Measurements from ENCODE around the gene STXBP5L. TPM values are rescaled to one million over a fixed set of nuclear protein-coding genes. Genes with fewer than 3 reads are reported as not detected.

STXBP5L gene
- polyA plus RNA-seq, 2 of the 4 experiments (the other 2 are of a cell fraction) = 0.08 TPM; not detected in 1

- Histone ChIP-seq H3K4me3 (no peak overlapping the region), H3K4me1 (no peaks in the 10 kb centered on the region), H3K27ac (no peak overlapping the region), H3K4me2 (no peak overlapping the region), H3K9me3 (peaks cover 6% of the 10 kb centered on the region; the same call in 1 of the 3 replicates)
- no peak for TF ChIP-seq RCOR1 (IDR thresholded peaks at IDR 0.05; ENCODE audit: low read depth, low read length)
- 48% methylated on average over 1 of the region's 1 CpG for WGBS (ENCODE audit: missing lambda C conversion rate)
- FAIRE-seq (no peak), ATAC-seq (no peak), DNase-seq (ENCODE audit: low read depth in 1 of 2, low spot score in 1 of 2) (no peak)
- ChIA-PET CTCF (interaction anchor here (1.5 kb wide), 1 partner anchor 370 kb away, joined by 3 read pairs; no protein-coding TSS in a partner anchor), POLR2A (no interaction called here)
Observed at GRCh38 chr3:120928991-120929390, 21.0 kb downstream of the STXBP5L start.

GRCh38 chr3:120931593-120931992, 23.6 kb downstream of the STXBP5L start:
- WGBS (ENCODE audit: missing lambda C conversion rate) = 4% methylated on average over 2 of the region's 2 CpGs
- Histone ChIP-seq H3K27ac (no peak overlapping the region), H3K4me2 (no peak overlapping the region), H3K4me3 (no peak overlapping the region), H3K4me1 (no peaks in the 10 kb centered on the region), H3K9me3 (peaks cover 5% of the 10 kb centered on the region; the same call in 1 of the 3 replicates)
- FAIRE-seq (no peak), ATAC-seq (no peak), DNase-seq (ENCODE audit: low read depth in 1 of 2, low spot score in 1 of 2) (no peak)
- TF ChIP-seq SREBF2 (IDR thresholded peaks at IDR 0.05) = no peak
- TF ChIP-seq EHF (CRISPR knock-in tag; IDR thresholded peaks at IDR 0.05) = no peak
- no peak for TF ChIP-seq PBX3 (IDR thresholded peaks at IDR 0.05)
- no peak for TF ChIP-seq POLR2AphosphoS2 (conservative IDR thresholded peaks at IDR 0.05; ENCODE audit: low read length)
- TF ChIP-seq HOXB5 (CRISPR knock-in tag; IDR thresholded peaks at IDR 0.05) = no peak
- no peak for TF ChIP-seq ZC3H11A (IDR thresholded peaks at IDR 0.05)
- no peak for TF ChIP-seq FOSL2 (IDR thresholded peaks at IDR 0.05)
- no peak for TF ChIP-seq FOSL2 (CRISPR knock-in tag; IDR thresholded peaks at IDR 0.05)
- TF ChIP-seq HDAC2 (IDR thresholded peaks at IDR 0.05) = no peak
- TF ChIP-seq CHD4 (IDR thresholded peaks at IDR 0.05; ENCODE audit: borderline replicate concordance) = no peak
- TF ChIP-seq MYC (IDR thresholded peaks at IDR 0.05; ENCODE audit: borderline replicate concordance, low read length) = no peak
- no peak for TF ChIP-seq KDM5A (IDR thresholded peaks at IDR 0.05)
- ChIA-PET CTCF (no interaction called here), POLR2A (no interaction called here)

- 13% methylated on average over 3 of the region's 3 CpGs for WGBS (ENCODE audit: missing lambda C conversion rate)
- TF ChIP-seq HOXB13 (CRISPR knock-in tag; IDR thresholded peaks at IDR 0.05; ENCODE audit: low read depth) = no peak
- TF ChIP-seq HOXB5 (CRISPR knock-in tag; IDR thresholded peaks at IDR 0.05) = no peak
- no peak for TF ChIP-seq CBX2 (IDR thresholded peaks at IDR 0.05; ENCODE audit: borderline replicate concordance, low read depth)
- TF ChIP-seq TP53 (CRISPR knock-in tag; IDR thresholded peaks at IDR 0.05) = no peak
- no peak for TF ChIP-seq CBX8 (IDR thresholded peaks at IDR 0.05)
- no peak for TF ChIP-seq FOSL2 (IDR thresholded peaks at IDR 0.05)
- no peak for TF ChIP-seq FOSL2 (CRISPR knock-in tag; IDR thresholded peaks at IDR 0.05)
- TF ChIP-seq EHF (CRISPR knock-in tag; IDR thresholded peaks at IDR 0.05) = no peak
- TF ChIP-seq RFX5 (IDR thresholded peaks at IDR 0.05) = no peak
- TF ChIP-seq MAX (IDR thresholded peaks at IDR 0.05) = no peak
- no peak for TF ChIP-seq EP300 (IDR thresholded peaks at IDR 0.05)
- Histone ChIP-seq H3K27ac (no peak overlapping the region), H3K4me3 (no peak overlapping the region), H3K9me3 (no peaks in the 10 kb centered on the region), H3K4me1 (no peaks in the 10 kb centered on the region), H3K4me2 (no peak overlapping the region)
- ChIA-PET CTCF (no interaction called here), POLR2A (no interaction called here)
- DNase-seq (ENCODE audit: low read depth in 1 of 2, low spot score in 1 of 2) (no peak), ATAC-seq (no peak), FAIRE-seq (no peak)
Observed at GRCh38 chr3:120956143-120956542, 48.1 kb downstream of the STXBP5L start.

- TF ChIP-seq HOXB13 (CRISPR knock-in tag; IDR thresholded peaks at IDR 0.05; ENCODE audit: low read depth) = no peak
- TF ChIP-seq REST (IDR thresholded peaks at IDR 0.05) = no peak
- TF ChIP-seq NPAS2 (CRISPR knock-in tag; IDR thresholded peaks at IDR 0.05; ENCODE audit: borderline replicate concordance) = no peak
- TF ChIP-seq POLR2A (IDR thresholded peaks at IDR 0.05; ENCODE audit: low read length) = no peak
- Histone ChIP-seq H3K9me3 (no peaks in the 10 kb centered on the region), H3K4me3 (no peak overlapping the region), H3K27ac (no peak overlapping the region), H3K4me1 (no peaks in the 10 kb centered on the region), H3K4me2 (no peak overlapping the region)
- ChIA-PET CTCF (no interaction called here), POLR2A (no interaction called here)
- DNase-seq (ENCODE audit: low read depth in 1 of 2, low spot score in 1 of 2) = no peak
- FAIRE-seq = no peak
- WGBS (ENCODE audit: missing lambda C conversion rate) = 0% methylated on average over 2 of the region's 3 CpGs
- ATAC-seq = no peak
Observed at GRCh38 chr3:120982608-120983320, 74.8 kb downstream of the STXBP5L start.
